ENCODE data around the gene MIS18A.
"Not testable (repeated sequence)": the region's sequence is repeated elsewhere in the genome, so short reads cannot be mapped to it uniquely, and the experiment has no call there.

Gene MIS18A

DNA sequence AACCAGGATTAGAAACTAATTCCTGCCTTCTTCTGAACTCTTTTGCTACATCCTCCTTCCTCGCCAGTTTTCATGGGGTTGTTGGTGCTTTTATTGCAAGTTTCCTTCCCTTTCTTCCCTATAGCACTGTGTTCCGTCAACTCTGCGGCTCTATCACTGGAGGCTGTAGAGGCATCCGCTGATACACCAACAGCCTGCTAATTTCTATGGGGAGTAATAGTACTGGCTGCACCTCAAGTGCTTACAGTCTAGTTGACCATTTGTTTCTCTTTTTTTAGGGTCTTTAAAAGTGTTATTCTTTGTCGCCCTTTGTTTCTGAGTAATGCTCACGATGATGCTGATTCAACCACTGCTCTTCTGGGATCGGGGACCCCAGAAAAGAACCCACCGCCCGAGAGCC lies 746 bp downstream of the MIS18A start:
- Histone ChIP-seq H4K20me1 (ENCODE audit: insufficient read depth, low read length, poor library complexity, severe bottlenecking) (no peaks in the 10 kb centered on the region), H3K9me2 (replicated peaks; ENCODE audit: low read depth, low read length) (no peaks in the 10 kb centered on the region), H3K4me2 (ENCODE audit: low read depth, low read length, poor library complexity, severe bottlenecking) (peak overlapping the region; percentile 76), H3F3A (ENCODE audit: low read depth) (no peaks in the 10 kb centered on the region), H3K4me1 (ENCODE audit: insufficient read depth, low read length, poor library complexity, severe bottlenecking) (peaks cover 13% of the 10 kb centered on the region), H3K36me3 (ENCODE audit: insufficient read depth, low read length) (peaks cover 7% of the 10 kb centered on the region; the same call in 1 of the 2 replicates), H3K9me3 (ENCODE audit: insufficient read depth, low read depth, low read length) (no peaks in the 10 kb centered on the region), H3K9ac (ENCODE audit: low read depth, low read length, poor library complexity, severe bottlenecking) (peak overlapping the region; percentile 85), H3K4me3 (ENCODE audit: low read length, poor library complexity, severe bottlenecking) (peak overlapping the region; percentile 89), H3K27me3 (ENCODE audit: insufficient read depth, low read length, poor library complexity, severe bottlenecking) (no peaks in the 10 kb centered on the region), H3K79me2 (ENCODE audit: insufficient read depth, low read length) (peaks cover 28% of the 10 kb centered on the region), H2AFZ (ENCODE audit: low read length) (peak overlapping the region; percentile 97; the same call in 1 of the 2 replicates)
- TF ChIP-seq, protein P1, sequence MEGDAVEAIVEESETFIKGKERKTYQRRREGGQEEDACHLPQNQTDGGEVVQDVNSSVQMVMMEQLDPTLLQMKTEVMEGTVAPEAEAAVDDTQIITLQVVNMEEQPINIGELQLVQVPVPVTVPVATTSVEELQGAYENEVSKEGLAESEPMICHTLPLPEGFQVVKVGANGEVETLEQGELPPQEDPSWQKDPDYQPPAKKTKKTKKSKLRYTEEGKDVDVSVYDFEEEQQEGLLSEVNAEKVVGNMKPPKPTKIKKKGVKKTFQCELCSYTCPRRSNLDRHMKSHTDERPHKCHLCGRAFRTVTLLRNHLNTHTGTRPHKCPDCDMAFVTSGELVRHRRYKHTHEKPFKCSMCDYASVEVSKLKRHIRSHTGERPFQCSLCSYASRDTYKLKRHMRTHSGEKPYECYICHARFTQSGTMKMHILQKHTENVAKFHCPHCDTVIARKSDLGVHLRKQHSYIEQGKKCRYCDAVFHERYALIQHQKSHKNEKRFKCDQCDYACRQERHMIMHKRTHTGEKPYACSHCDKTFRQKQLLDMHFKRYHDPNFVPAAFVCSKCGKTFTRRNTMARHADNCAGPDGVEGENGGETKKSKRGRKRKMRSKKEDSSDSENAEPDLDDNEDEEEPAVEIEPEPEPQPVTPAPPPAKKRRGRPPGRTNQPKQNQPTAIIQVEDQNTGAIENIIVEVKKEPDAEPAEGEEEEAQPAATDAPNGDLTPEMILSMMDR (conservative IDR thresholded peaks at IDR 0.05; ENCODE audit: low read length) = no peak

DNA sequence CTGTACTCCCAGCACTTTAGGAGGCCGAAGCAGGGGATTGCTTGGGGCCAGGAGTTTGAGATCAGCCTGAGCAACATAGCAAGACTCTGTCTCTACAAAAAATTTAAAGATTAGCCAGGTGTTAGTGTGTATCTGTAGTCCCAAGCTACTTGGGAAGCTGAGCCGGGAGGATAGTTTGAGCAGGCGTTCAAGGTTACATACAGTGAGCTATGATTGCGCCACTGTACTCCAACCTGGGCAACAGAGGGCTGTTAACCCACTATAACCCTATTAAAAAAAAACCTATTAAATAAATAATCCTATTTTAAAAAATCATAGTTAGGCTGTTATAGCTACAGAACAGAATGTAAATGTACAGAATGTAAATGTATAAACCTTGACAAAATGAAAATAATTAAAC lies 2.2 kb downstream of the MIS18A start:
- no peaks in the 10 kb centered on the region for H3K27me3 ChIP-seq (ENCODE audit: insufficient read depth, low read length, poor library complexity, severe bottlenecking)
- peaks cover 19% of the 10 kb centered on the region for H3K4me1 ChIP-seq (ENCODE audit: insufficient read depth, low read length, poor library complexity, severe bottlenecking)
- TF ChIP-seq, protein P1 (conservative IDR thresholded peaks at IDR 0.05; ENCODE audit: low read length) = no peak
- TF ChIP-seq EZH2phosphoT487 (IDR thresholded peaks at IDR 0.05; ENCODE audit: borderline replicate concordance) = no peak
- H3K4me3 ChIP-seq (ENCODE audit: low read length, poor library complexity, severe bottlenecking) = peak overlapping the region; percentile 18
- peak overlapping the region; percentile 76 for H3K4me2 ChIP-seq (ENCODE audit: low read depth, low read length, poor library complexity, severe bottlenecking)
- H3K9me3 ChIP-seq (ENCODE audit: insufficient read depth, low read depth, low read length) = no peaks in the 10 kb centered on the region
- peaks cover 8% of the 10 kb centered on the region; the same call in 1 of the 2 replicates for H3K36me3 ChIP-seq (ENCODE audit: insufficient read depth, low read length)
- H3K79me2 ChIP-seq (ENCODE audit: insufficient read depth, low read length) = peaks cover 35% of the 10 kb centered on the region
- no peaks in the 10 kb centered on the region for H3K9me2 ChIP-seq (replicated peaks; ENCODE audit: low read depth, low read length)
- no peaks in the 10 kb centered on the region for H4K20me1 ChIP-seq (ENCODE audit: insufficient read depth, low read length, poor library complexity, severe bottlenecking)
- no peak overlapping the region for H2AFZ ChIP-seq (ENCODE audit: low read length)
- no peaks in the 10 kb centered on the region for H3F3A ChIP-seq (ENCODE audit: low read depth)
- no peak overlapping the region for H3K9ac ChIP-seq (ENCODE audit: low read depth, low read length, poor library complexity, severe bottlenecking)

DNA sequence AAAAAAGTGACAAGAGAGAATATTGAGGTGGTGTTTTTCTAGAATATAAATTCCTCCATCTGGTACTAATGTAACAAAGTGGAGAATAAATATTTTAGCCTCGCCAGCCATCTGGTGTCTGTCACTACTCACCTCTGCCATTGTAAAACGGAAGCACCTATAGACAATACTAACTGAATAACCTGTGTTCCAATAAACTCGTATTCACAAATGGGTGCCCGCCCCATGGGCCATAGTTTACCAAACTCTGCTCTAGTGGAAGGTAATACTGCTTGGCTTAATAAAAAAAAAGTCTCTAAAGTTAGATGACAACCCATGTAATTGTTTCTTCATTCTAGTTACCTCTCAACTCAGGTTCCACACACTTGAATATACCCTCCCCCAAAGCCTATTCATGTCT lies 8.1 kb downstream of the MIS18A start:
- Histone ChIP-seq H3K9me3 (ENCODE audit: insufficient read depth, low read depth, low read length) (no peaks in the 10 kb centered on the region), H3K9ac (ENCODE audit: low read depth, low read length, poor library complexity, severe bottlenecking) (no peak overlapping the region), H2AFZ (ENCODE audit: low read length) (no peak overlapping the region), H4K20me1 (ENCODE audit: insufficient read depth, low read length, poor library complexity, severe bottlenecking) (no peaks in the 10 kb centered on the region), H3K4me1 (ENCODE audit: insufficient read depth, low read length, poor library complexity, severe bottlenecking) (peaks cover 6% of the 10 kb centered on the region), H3K4me2 (ENCODE audit: low read depth, low read length, poor library complexity, severe bottlenecking) (no peak overlapping the region), H3K79me2 (ENCODE audit: insufficient read depth, low read length) (peaks cover 13% of the 10 kb centered on the region; the same call in 1 of the 2 replicates), H3K9me2 (replicated peaks; ENCODE audit: low read depth, low read length) (no peaks in the 10 kb centered on the region), H3K27me3 (ENCODE audit: insufficient read depth, low read length, poor library complexity, severe bottlenecking) (no peaks in the 10 kb centered on the region), H3K36me3 (ENCODE audit: insufficient read depth, low read length) (peaks cover 45% of the 10 kb centered on the region; the same call in 1 of the 2 replicates), H3F3A (ENCODE audit: low read depth) (no peaks in the 10 kb centered on the region), H3K4me3 (ENCODE audit: low read length, poor library complexity, severe bottlenecking) (no peak overlapping the region)
- no peak for TF ChIP-seq EZH2phosphoT487 (IDR thresholded peaks at IDR 0.05; ENCODE audit: borderline replicate concordance)
- TF ChIP-seq, protein P1 (conservative IDR thresholded peaks at IDR 0.05; ENCODE audit: low read length) = no peak

DNA sequence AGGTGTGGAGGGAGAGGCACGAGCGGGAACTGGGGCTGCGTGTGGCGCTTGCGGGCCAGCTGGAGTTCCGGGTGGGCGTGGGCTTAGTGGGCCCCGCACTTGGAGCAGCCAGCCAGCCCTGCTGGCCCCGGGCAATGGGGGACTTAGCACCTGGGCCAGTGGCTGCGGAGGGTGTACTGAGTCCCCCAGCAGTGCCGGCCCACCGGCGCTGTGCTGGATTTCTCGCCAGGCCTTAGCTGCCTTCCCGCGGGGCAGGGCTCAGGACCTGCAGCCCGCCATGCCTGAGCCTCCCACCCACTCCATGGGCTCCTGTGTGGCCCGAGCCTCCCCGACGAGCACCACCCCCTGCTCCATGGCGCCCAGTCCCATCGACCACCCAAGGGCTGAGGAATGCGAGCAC lies 13.5 kb downstream of the MIS18A start:
- not testable (repeated sequence) for H3K4me1 ChIP-seq (ENCODE audit: insufficient read depth, low read length, poor library complexity, severe bottlenecking); H3K9me3 ChIP-seq (ENCODE audit: insufficient read depth, low read depth, low read length); H3K9ac ChIP-seq (ENCODE audit: low read depth, low read length, poor library complexity, severe bottlenecking); H4K20me1 ChIP-seq (ENCODE audit: insufficient read depth, low read length, poor library complexity, severe bottlenecking); H2AFZ ChIP-seq (ENCODE audit: low read length); H3K27me3 ChIP-seq (ENCODE audit: insufficient read depth, low read length, poor library complexity, severe bottlenecking); H3K9me2 ChIP-seq (replicated peaks; ENCODE audit: low read depth, low read length); H3K4me3 ChIP-seq (ENCODE audit: low read length, poor library complexity, severe bottlenecking); H3F3A ChIP-seq (ENCODE audit: low read depth); H3K4me2 ChIP-seq (ENCODE audit: low read depth, low read length, poor library complexity, severe bottlenecking); H3K79me2 ChIP-seq (ENCODE audit: insufficient read depth, low read length)
- peaks cover 33% of the 10 kb centered on the region; the same call in 1 of the 2 replicates for H3K36me3 ChIP-seq (ENCODE audit: insufficient read depth, low read length)
